Gastrocnemius medialis (tissue), 4 donors: ENCODE measurements around the gene ARSB.

Experiments
- POLR2A ChIP-seq, 2 donors: fragments of 450-650 bp; IDR thresholded peaks; one replicate each; pipeline ENCODE4 v1.6.1; 2017; ENCODE audit warnings: antibody characterized with exemption in 2 of 2, mild to moderate bottlenecking in 2 of 2, moderate library complexity in 2 of 2
- TF ChIP-seq, protein P1 (sequence below), 5 experiments: fragments of 450-650 bp in 3 of 5; fragments of 200-600 bp in 2 of 5; sonication (generic) in 2 of 5; IDR thresholded peaks in 4 of 5; conservative IDR thresholded peaks in 1 of 5; 1 replicate in 4 of 5; 2 replicates in 1 of 5; pipeline ENCODE4 v1.5.1; 2016 to 2019; ENCODE audit warnings: antibody characterized with exemption in 5 of 5, mild to moderate bottlenecking in 3 of 5, moderate library complexity in 3 of 5

GRCh38 chr5:79025054-79025472 is 40.0 kb upstream of the ARSB start:
- TF ChIP-seq, protein P1, sequence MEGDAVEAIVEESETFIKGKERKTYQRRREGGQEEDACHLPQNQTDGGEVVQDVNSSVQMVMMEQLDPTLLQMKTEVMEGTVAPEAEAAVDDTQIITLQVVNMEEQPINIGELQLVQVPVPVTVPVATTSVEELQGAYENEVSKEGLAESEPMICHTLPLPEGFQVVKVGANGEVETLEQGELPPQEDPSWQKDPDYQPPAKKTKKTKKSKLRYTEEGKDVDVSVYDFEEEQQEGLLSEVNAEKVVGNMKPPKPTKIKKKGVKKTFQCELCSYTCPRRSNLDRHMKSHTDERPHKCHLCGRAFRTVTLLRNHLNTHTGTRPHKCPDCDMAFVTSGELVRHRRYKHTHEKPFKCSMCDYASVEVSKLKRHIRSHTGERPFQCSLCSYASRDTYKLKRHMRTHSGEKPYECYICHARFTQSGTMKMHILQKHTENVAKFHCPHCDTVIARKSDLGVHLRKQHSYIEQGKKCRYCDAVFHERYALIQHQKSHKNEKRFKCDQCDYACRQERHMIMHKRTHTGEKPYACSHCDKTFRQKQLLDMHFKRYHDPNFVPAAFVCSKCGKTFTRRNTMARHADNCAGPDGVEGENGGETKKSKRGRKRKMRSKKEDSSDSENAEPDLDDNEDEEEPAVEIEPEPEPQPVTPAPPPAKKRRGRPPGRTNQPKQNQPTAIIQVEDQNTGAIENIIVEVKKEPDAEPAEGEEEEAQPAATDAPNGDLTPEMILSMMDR (IDR thresholded peaks at IDR 0.05 in 4 of 5, conservative IDR thresholded peaks at IDR 0.05 in 1 of 5) = peak; percentile 72 to 95 (median 79)
- TF ChIP-seq POLR2A (IDR thresholded peaks at IDR 0.05) = no peak
